Measurements from ENCODE around the gene SPPL3.

SPPL3 gene

DNA sequence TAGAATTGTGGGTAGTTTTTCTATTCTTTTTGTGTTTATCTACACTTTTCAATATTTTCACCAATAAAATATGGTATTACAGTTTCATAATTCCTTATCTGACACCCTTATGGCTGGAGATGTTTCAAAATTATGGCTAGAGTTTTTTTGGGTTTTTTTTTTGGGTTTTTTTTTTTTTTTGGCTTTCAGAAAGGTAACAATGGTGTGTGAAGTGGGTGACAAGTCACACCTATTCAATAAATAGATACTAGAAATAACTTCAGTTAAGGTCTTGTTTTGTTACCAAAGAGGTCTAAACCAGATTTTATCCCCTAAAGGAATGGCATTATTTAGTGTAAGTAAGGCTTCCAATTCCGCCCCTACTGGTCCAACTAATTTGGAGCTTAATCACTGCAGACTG, 19.5 kb downstream of the SPPL3 start:
- no peak overlapping the region for H3K27ac ChIP-seq
- no peaks in the 10 kb centered on the region for H3K27me3 ChIP-seq
- TF ChIP-seq, protein P1, sequence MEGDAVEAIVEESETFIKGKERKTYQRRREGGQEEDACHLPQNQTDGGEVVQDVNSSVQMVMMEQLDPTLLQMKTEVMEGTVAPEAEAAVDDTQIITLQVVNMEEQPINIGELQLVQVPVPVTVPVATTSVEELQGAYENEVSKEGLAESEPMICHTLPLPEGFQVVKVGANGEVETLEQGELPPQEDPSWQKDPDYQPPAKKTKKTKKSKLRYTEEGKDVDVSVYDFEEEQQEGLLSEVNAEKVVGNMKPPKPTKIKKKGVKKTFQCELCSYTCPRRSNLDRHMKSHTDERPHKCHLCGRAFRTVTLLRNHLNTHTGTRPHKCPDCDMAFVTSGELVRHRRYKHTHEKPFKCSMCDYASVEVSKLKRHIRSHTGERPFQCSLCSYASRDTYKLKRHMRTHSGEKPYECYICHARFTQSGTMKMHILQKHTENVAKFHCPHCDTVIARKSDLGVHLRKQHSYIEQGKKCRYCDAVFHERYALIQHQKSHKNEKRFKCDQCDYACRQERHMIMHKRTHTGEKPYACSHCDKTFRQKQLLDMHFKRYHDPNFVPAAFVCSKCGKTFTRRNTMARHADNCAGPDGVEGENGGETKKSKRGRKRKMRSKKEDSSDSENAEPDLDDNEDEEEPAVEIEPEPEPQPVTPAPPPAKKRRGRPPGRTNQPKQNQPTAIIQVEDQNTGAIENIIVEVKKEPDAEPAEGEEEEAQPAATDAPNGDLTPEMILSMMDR (IDR thresholded peaks at IDR 0.05): no peak
- no peaks in the 10 kb centered on the region for H3K36me3 ChIP-seq
- H3K4me1 ChIP-seq (ENCODE audit: control insufficient read depth in 1 of 2, insufficient read depth in 1 of 2, low read depth in 1 of 2, low read length in 1 of 2): no peaks in the 10 kb centered on the region
- H3K9me3 ChIP-seq: no peaks in the 10 kb centered on the region
- no peak overlapping the region for H3K4me3 ChIP-seq (ENCODE audit: low read depth in 1 of 2, low read length in 1 of 2)

DNA sequence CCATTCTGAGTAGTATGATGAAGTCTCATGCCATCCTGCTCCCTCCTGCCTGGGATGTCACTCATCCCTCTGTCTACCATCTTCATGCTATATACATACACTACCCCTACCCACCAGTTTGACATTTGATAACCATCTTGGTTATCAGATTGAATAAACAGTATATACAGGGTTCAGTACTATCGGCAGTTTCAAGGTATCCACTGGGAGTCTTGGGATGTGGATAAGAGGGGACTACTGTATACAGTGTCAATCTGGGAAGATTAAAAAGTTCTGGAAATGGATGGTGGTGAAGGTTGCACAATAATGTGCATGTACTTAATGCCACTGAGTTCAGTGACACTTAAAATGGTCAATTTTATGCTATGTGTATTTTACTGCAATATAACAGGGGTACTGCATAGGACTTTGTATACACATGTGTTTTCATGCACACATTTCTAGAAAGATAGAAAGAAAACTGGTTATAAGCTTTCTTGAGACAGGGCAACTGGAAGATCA, 22.1 kb downstream of the SPPL3 start:
- Histone ChIP-seq H3K4me1 (ENCODE audit: control insufficient read depth in 1 of 2, insufficient read depth in 1 of 2, low read depth in 1 of 2, low read length in 1 of 2) (peaks cover 3 to 4% of the 10 kb centered on the region in 2 experiments), H3K36me3 (no peaks in the 10 kb centered on the region)
- TF ChIP-seq, protein P1 (IDR thresholded peaks at IDR 0.05): no peak

DNA sequence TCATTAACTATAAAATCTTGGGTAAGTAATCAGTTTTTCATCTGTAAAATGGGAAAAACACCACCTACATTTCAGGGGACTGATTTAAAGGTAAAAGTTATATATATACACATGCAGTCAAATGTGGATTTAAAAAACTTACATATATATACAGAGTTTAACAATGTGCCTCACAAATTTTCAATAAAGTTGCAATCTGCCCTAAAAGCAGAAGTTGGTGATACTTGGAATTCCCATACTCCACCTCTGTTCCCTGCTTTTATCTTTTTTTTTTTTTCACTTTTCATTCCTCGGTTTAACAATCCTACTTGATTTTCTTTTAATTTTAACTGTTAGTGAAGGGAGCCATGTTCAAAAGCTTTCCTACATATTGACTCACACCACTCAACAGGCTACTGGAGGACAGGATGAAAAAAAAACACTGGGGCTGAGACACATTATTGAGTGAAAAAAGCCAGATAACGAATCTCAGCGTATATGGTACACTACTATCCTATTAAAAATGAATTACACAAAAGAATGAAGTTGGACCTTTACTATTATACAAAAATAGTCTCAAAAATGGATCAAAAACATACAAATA, 24.3 kb downstream of the SPPL3 start:
- no peaks in the 10 kb centered on the region for H3K27me3 ChIP-seq
- TF ChIP-seq, protein P1 (IDR thresholded peaks at IDR 0.05): no peak

More for the DNA sequence above, 22.1 kb downstream of the SPPL3 start:
- H3K27ac ChIP-seq: no peak overlapping the region
- H3K27me3 ChIP-seq: no peaks in the 10 kb centered on the region
- H3K9me3 ChIP-seq: no peaks in the 10 kb centered on the region
- no peak overlapping the region for H3K4me3 ChIP-seq (ENCODE audit: low read depth in 1 of 2, low read length in 1 of 2)

DNA sequence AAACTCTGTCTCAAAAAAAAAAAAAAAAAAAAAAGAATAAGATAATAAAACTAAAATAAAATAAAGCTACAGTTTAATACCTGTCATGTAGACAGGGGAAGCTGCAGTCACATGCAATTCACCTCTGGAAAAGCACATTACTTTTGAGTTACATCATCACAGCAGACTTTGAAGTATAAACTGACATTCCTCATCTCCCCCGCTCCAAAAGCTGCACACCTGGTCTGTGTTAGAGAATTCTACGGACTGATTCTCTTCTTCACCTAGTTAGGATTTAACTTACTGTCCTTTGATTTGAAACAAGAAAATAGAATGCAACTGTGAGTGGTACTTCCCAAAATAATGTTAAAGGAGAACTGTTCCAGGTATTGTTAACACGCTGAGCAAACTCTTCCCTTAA, 25.1 kb downstream of the SPPL3 start:
- TF ChIP-seq, protein P1 (IDR thresholded peaks at IDR 0.05): no peak
- no peaks in the 10 kb centered on the region for H3K9me3 ChIP-seq
- no peaks in the 10 kb centered on the region for H3K27me3 ChIP-seq
- no peak overlapping the region for H3K4me3 ChIP-seq (ENCODE audit: low read depth in 1 of 2, low read length in 1 of 2)
- no peaks in the 10 kb centered on the region for H3K36me3 ChIP-seq
- H3K4me1 ChIP-seq (ENCODE audit: control insufficient read depth in 1 of 2, insufficient read depth in 1 of 2, low read depth in 1 of 2, low read length in 1 of 2): peaks cover 10 to 14% of the 10 kb centered on the region in 2 experiments
- peak overlapping the region; percentile 44 for H3K27ac ChIP-seq

More for the DNA sequence above, 24.3 kb downstream of the SPPL3 start:
- Histone ChIP-seq H3K4me1 (ENCODE audit: control insufficient read depth in 1 of 2, insufficient read depth in 1 of 2, low read depth in 1 of 2, low read length in 1 of 2) (peaks cover 4 to 6% of the 10 kb centered on the region in 2 experiments), H3K36me3 (no peaks in the 10 kb centered on the region), H3K9me3 (no peaks in the 10 kb centered on the region), H3K27ac (peak overlapping the region; percentile 44), H3K4me3 (ENCODE audit: low read depth in 1 of 2, low read length in 1 of 2) (no peak overlapping the region)

DNA sequence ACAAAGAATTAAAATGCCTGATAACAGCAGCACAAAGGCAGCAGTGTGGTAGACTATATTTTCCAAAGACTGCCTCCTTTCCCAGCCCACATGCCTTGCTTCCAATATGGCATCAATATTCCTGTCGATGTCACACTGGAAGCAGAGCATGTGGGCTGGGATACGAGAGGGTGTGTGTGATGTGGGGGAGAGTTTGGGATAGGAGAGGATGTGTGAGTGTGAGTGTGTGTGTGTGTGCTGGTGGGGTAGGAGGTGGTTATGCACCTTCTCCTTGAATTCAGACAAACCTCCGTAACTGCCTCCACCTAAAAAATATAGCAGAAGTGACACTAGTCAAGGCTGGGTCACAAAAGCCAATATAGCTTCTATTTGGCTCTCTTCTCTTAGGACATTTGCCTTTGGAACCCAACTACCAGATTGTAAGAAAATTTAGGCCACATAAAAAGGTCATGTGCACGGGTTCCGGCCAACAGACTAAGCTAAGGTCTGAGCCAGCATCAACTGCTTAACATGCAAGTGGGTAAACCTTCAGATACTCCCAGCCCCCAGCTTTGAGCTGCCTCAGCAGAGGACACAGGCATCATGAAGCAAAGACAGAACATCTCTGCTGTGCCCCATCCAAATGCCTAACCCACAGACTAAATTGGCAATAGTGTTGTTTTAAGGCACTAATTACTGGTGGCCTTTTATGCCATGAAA, 29.5 kb downstream of the SPPL3 start:
- Histone ChIP-seq H3K27ac (no peak overlapping the region), H3K9me3 (no peaks in the 10 kb centered on the region), H3K4me3 (ENCODE audit: low read depth in 1 of 2, low read length in 1 of 2) (no peak overlapping the region), H3K36me3 (no peaks in the 10 kb centered on the region), H3K4me1 (ENCODE audit: control insufficient read depth in 1 of 2, insufficient read depth in 1 of 2, low read depth in 1 of 2, low read length in 1 of 2) (peaks cover 29 to 42% of the 10 kb centered on the region in 2 experiments), H3K27me3 (no peaks in the 10 kb centered on the region)
- TF ChIP-seq, protein P1 (IDR thresholded peaks at IDR 0.05): no peak

All from neutrophil (primary cell).